Measurements from ENCODE around the gene RHAG. TPM values are rescaled to one million over a fixed set of nuclear protein-coding genes. Genes with fewer than 3 reads are reported as not detected.

RHAG gene
- total RNA-seq, 1 experiment from 2014 or later = not detected

DNA sequence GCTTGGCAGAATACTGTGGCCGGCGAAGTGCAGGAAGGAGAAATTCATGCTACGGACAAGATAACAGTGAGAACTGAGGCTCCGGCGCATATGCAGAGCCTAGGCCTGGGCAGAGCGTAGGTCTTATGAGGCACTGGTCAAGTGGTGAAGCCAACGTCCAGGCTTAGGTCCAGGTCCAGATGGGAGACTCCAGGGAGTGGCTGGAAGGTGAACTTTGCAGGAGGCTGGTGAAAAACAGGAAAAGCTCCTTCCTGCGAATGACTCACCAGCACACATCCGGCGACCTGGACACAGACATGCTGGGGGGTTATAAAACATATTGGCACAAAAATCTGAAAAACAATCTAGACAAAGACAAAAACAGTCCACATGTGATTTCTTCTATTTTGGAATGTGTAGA, 70.8 kb downstream of the RHAG start:
- TF ChIP-seq CTCF (IDR thresholded peaks at IDR 0.05; ENCODE audit: unreplicated experiment) = no peak
- Mint-ChIP-seq H3K27me3 (ENCODE audit: unreplicated experiment) (no peaks in the 10 kb centered on the region), H3K4me3 (ENCODE audit: low read depth, unreplicated experiment) (no peak overlapping the region), H3K36me3 (ENCODE audit: insufficient read depth, unreplicated experiment) (peaks cover 3% of the 10 kb centered on the region), H3K9me3 (ENCODE audit: low read depth, unreplicated experiment) (peaks cover 3% of the 10 kb centered on the region), H3K4me1 (ENCODE audit: low read depth, unreplicated experiment) (peaks cover 42% of the 10 kb centered on the region), H3K27ac (ENCODE audit: unreplicated experiment) (peak overlapping the region; percentile 57)
- BruUV-seq (replicated peaks) = no TSS peak
- CTCF ChIA-PET = interaction anchor here (1.4 to 1.7 kb wide), 2 partner anchors 12 to 16 kb away, joined by 4 to 9 read pairs; partner anchors contain the start of gene C6orf141
- intact Hi-C loops (cut with micrococcal nuclease; ENCODE audit: unreplicated experiment) = no loop called here
- DNase-seq = peak; percentile 53

- no TSS peak for BruUV-seq (replicated peaks)
- H3K36me3 Mint-ChIP-seq (ENCODE audit: insufficient read depth, unreplicated experiment) = peaks cover 6% of the 10 kb centered on the region
- peaks cover 3% of the 10 kb centered on the region for H3K9me3 Mint-ChIP-seq (ENCODE audit: low read depth, unreplicated experiment)
- H3K27me3 Mint-ChIP-seq (ENCODE audit: unreplicated experiment) = no peaks in the 10 kb centered on the region
- intact Hi-C loops (cut with micrococcal nuclease; ENCODE audit: unreplicated experiment) = no loop called here
- peaks cover 36% of the 10 kb centered on the region for H3K4me1 Mint-ChIP-seq (ENCODE audit: low read depth, unreplicated experiment)
- CTCF ChIA-PET = interaction anchor here (1.4 kb wide), 1 partner anchor 12 kb away, joined by 9 read pairs; no protein-coding TSS in a partner anchor
- no peak for DNase-seq
- H3K27ac Mint-ChIP-seq (ENCODE audit: unreplicated experiment) = peak overlapping the region; percentile 57
- no peak for TF ChIP-seq CTCF (IDR thresholded peaks at IDR 0.05; ENCODE audit: unreplicated experiment)
- H3K4me3 Mint-ChIP-seq (ENCODE audit: low read depth, unreplicated experiment) = no peak overlapping the region
These were observed 71.4 kb downstream of the RHAG start for GRCh38 chr6:49565261-49565660.

- H3K9me3 Mint-ChIP-seq (ENCODE audit: low read depth, unreplicated experiment) = peaks cover 3% of the 10 kb centered on the region
- no peaks in the 10 kb centered on the region for H3K27me3 Mint-ChIP-seq (ENCODE audit: unreplicated experiment)
- no peak for TF ChIP-seq CTCF (IDR thresholded peaks at IDR 0.05; ENCODE audit: unreplicated experiment)
- peaks cover 29% of the 10 kb centered on the region for H3K4me1 Mint-ChIP-seq (ENCODE audit: low read depth, unreplicated experiment)
- intact Hi-C loops (cut with micrococcal nuclease; ENCODE audit: unreplicated experiment) = no loop called here
- BruUV-seq (replicated peaks) = no TSS peak
- no peak overlapping the region for H3K4me3 Mint-ChIP-seq (ENCODE audit: low read depth, unreplicated experiment)
- DNase-seq = no peak
- CTCF ChIA-PET = no interaction called here
- H3K27ac Mint-ChIP-seq (ENCODE audit: unreplicated experiment) = no peak overlapping the region
- H3K36me3 Mint-ChIP-seq (ENCODE audit: insufficient read depth, unreplicated experiment) = peaks cover 6% of the 10 kb centered on the region
These were observed 72.1 kb downstream of the RHAG start for GRCh38 chr6:49564552-49564951.

DNA sequence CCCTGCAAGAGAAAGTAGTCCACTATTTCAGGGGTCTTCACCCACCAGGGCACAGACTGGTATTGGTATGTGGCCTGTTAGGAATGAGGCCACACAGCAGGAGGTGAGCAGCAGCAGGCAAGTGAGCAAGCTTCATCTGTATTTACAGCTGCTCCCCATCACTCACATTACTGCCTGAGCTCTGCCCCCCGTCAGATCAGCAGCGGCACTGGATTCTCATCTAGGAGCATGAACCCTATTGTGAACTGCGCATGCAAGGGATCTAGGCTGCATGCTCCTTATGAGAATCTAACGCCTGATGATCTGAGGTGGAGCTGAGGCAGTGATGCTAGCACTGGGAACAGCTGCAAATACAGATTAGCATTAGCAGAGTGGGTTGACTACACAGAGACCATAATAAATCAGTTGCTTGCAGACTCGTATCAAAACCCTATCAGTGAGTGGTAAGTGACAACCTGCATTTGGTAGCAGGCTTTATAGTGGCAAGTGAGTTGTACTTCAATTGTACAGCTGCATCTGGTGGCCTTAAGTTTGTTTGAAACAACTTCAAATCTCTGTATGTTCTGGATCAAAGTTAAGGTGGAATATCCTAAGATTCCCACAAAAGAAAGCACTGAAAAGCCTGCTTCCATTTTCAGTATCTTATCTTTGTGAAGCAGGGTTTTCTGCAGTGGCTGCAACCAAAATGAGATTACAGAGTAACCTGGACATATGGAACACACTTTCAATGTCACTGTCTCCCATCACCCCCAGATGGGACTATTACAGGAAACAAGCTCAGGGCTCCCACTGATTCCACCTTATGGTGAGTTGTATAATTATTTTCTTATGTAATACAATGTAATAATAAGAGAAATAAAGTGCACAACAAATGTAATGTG, 73.4 kb downstream of the RHAG start:
- CTCF ChIA-PET = no interaction called here
- no peak for DNase-seq
- no peak for TF ChIP-seq CTCF (IDR thresholded peaks at IDR 0.05; ENCODE audit: unreplicated experiment)
- intact Hi-C loops (cut with micrococcal nuclease; ENCODE audit: unreplicated experiment) = no loop called here
- H3K4me1 Mint-ChIP-seq (ENCODE audit: low read depth, unreplicated experiment) = peaks cover 22% of the 10 kb centered on the region
- H3K27me3 Mint-ChIP-seq (ENCODE audit: unreplicated experiment) = no peaks in the 10 kb centered on the region
- no peak overlapping the region for H3K27ac Mint-ChIP-seq (ENCODE audit: unreplicated experiment)
- H3K4me3 Mint-ChIP-seq (ENCODE audit: low read depth, unreplicated experiment) = no peak overlapping the region
- no TSS peak for BruUV-seq (replicated peaks)
- peaks cover 8% of the 10 kb centered on the region for H3K36me3 Mint-ChIP-seq (ENCODE audit: insufficient read depth, unreplicated experiment)
- peaks cover 3% of the 10 kb centered on the region for H3K9me3 Mint-ChIP-seq (ENCODE audit: low read depth, unreplicated experiment)

Measured in Calu3 (cell line).